Inferior parietal cortex (tissue), 1 donor: ENCODE data around the gene COL6A2.
"Not testable (repeated sequence)": the region's sequence is repeated elsewhere in the genome, so short reads cannot be mapped to it uniquely, and the experiment has no call there.

Experiments used
- DNase-seq: peaks from one replicate; pipeline ENCODE4 v3.0.0-alpha.2; 2016; ENCODE audit errors: extremely low spot score

Gene COL6A2

GRCh38 chr21:46126309-46127238, 28.7 kb downstream of the COL6A2 start:
- DNase-seq: no peak

- no peak for DNase-seq
Observed at GRCh38 chr21:46127239-46128105, 29.6 kb downstream of the COL6A2 start.

DNA sequence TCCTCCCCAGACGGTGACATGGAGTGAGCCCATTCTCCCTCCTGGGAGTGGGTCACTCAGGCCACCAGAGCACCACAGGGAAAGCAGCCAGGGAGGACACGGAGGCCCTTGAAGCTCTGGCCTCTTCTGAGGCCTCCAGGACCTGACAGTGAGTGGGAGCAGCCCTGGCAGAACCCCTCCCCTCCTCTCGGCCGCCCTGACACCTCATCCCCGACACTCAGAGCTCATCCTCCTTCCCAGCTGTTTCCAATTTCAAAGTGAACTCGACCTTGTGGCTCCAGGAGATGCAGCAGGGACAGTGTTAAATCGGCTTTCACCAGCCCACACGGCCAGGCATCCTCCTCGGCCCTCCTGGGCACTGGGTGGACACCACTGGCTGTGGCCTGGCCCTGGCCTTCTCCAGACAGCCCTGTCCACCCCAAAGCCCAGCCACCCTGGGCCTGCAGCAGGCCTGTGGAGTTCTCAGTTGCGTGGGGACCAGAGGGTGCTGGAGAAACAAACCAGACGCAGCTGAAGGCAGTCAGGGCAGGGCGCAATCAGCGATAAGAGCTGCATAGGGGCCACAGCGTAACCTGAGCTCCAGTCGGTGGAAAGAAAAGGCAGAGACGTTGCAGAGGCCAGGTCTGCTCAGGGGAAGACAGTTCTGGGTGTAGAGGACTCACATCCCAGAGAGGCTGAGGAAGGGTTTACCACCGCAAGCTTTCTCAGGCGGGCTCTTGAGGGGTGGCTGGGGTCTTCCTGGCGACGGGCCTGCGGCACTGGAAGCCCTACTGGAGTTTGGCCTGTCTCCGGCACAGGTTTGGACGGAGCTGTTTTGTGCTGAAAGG, 30.4 kb downstream of the COL6A2 start:
- DNase-seq: no peak

DNA sequence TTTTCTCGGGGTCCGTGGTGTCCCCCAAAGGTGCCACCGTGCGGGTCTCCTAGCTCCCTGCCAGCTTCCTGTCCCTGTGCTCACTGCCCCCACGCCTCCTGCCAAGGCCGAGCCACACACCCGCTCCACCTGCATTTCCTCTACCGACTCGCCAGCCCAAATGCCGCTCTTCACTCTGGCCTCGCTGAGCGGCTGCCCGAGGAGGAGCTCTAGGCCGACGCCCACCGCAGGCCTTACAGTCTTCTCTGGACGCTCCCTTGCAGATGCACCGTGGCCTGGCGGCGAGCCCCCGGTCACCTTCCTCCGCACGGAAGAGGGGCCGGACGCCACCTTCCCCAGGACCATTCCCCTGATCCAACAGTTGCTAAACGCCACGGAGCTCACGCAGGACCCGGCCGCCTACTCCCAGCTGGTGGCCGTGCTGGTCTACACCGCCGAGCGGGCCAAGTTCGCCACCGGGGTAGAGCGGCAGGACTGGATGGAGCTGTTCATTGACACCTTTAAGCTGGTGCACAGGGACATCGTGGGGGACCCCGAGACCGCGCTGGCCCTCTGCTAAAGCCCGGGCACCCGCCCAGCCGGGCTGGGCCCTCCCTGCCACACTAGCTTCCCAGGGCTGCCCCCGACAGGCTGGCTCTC, 31.1 kb downstream of the COL6A2 start:
- DNase-seq: no peak

GRCh38 chr21:46129846-46130651, 32.1 kb downstream of the COL6A2 start:
- DNase-seq: no peak

GRCh38 chr21:46130831-46131587, 33.1 kb downstream of the COL6A2 start:
- DNase-seq: no peak

- DNase-seq: no peak
Observed at GRCh38 chr21:46131588-46131837, 33.6 kb downstream of the COL6A2 start.

GRCh38 chr21:46131838-46132651, 34.1 kb downstream of the COL6A2 start:
- no peak for DNase-seq

GRCh38 chr21:46135782-46136395, 38.0 kb downstream of the COL6A2 start:
- no peak for DNase-seq

- no peak for DNase-seq
Observed at GRCh38 chr21:46136739-46137349, 38.9 kb downstream of the COL6A2 start.

DNA sequence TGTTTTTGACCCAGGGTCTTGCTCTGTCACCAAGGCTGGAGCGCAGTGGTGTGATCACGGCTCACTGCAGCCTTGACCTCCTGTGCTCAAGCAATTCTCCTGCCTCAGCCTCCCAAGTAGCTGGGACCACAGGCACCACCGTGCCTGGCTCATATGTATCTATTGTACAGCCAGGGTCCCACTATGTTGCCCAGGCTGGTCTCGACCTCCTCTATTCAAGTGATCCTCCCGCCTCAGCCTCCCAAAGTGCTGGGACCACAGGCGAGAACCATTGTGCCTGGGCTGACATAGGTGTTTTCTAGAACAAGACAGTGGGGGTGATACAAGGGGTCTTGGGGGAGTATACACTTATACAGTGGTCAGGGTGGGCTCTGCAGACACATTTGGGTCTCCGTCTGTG, 40.0 kb downstream of the COL6A2 start:
- no peak for DNase-seq

DNA sequence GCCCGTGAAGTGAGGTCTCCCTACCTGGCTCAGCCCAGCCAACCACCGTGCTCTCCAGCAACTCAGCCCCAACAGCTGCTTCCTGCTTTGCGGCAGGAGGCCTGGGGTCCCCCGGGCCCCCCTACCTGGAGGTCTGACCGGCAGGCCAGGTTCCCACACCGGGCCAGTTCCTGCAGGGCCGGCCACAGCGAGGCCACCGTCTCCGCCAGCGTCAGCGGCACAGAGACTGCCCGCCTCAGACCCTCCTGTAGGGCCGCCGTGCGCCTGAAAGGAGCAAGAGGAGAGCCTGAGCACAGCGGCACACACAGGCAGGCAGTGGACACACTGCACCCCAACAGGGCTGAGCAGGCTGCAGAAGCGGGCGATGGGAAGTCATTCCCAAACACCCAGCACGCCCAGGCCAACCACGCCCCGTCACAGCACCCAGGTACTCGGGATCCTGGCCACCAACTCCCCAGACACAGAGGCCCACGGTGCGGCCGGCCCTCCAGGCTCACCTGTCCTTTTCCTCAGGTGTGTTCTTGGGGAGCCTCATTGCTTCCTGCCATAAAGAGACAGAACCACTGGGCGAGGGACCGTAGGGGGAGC, 40.6 kb downstream of the COL6A2 start:
- no peak for DNase-seq

DNA sequence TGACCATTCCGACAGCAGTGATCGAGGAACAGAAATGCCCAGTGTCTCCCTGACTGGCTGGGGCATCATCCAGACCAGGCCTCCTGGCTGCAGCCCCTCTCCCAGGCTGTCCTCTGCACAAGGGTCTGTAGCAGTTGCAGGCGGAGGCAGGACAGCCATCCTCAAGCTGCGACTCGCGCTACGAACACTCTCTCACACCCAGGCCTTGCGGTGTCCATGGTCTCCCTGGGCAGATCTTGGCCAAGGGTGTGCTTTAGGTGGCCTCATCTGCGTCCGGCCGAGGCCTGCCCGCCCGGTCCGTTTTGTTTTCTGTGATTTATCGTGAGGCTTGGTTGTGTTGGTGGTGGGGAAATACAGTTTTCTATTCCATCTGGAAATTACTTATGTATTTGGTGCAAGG, 41.8 kb downstream of the COL6A2 start:
- DNase-seq: no peak

- not testable (repeated sequence) for DNase-seq
Observed at GRCh38 chr21:46140352-46141003, 42.6 kb downstream of the COL6A2 start.

DNA sequence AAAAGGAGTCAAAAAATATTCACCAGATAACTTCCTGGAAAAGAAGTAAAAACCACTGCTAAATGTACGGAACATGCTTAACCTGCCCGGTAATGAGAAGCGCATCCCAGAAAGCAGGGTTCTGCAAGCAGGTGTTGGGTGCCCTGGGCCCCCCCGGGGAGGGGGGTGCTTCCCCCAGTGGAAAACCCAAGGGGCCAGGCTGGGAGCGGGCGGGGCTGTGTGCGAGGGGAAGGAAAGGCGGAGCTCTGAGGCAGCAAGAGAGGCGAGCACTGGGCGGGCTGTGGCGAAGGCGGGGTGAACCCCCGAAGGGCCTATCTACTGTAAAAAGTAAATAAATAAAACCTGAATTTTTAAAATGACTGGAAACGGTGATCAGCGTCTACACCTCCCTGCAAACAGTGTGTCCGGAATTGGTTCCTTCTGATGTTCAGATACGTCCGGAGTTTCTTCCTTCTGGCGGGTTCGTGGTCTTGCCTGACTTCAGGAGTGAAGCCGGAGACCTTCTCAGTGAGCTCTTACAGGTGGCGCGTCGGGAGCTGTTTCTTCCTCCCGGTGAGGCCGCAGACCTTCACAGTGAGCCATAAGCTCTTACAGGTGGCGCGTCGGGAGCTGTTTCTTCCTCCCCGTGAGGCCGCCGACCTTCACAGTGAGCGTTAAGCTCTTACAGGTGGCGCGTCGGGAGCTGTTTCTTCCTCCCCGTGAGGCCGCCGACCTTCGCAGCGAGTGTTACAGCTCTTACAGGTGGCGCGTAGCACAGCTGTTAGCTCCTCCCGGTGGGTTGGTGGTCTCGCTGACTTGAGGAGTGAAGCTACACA, 44.1 kb downstream of the COL6A2 start:
- no peak for DNase-seq
